HG03039 (cell line): ENCODE results near the gene TSHZ2.

Source experiments
- ATAC-seq: cut with Tn5 transposase; IDR thresholded peaks from one replicate; pipeline ENCODE4 v1.9.1; 2021; ENCODE audit warnings: mild to moderate bottlenecking, moderate library complexity; ENCODE audit not compliant: unreplicated experiment

The TSHZ2 gene

GRCh38 chr20:52993076-52993475, 20.9 kb downstream of the TSHZ2 start:
- no peak for ATAC-seq

- no peak for ATAC-seq
Observed at GRCh38 chr20:52994184-52994970, 22.2 kb downstream of the TSHZ2 start.

- ATAC-seq: no peak
Observed at GRCh38 chr20:52996130-52996529, 24.0 kb downstream of the TSHZ2 start.

GRCh38 chr20:52996658-52997057, 24.5 kb downstream of the TSHZ2 start:
- ATAC-seq: no peak

GRCh38 chr20:52998268-52998667, 26.1 kb downstream of the TSHZ2 start:
- no peak for ATAC-seq

- ATAC-seq: no peak
Observed at GRCh38 chr20:52999040-52999439, 26.9 kb downstream of the TSHZ2 start.

- ATAC-seq: no peak
Observed at GRCh38 chr20:53001498-53002301, 29.5 kb downstream of the TSHZ2 start.

- no peak for ATAC-seq
Observed at GRCh38 chr20:53002786-53003185, 30.6 kb downstream of the TSHZ2 start.

- ATAC-seq: no peak
Observed at GRCh38 chr20:53003420-53004154, 31.4 kb downstream of the TSHZ2 start.

GRCh38 chr20:53004267-53004813, 32.2 kb downstream of the TSHZ2 start:
- no peak for ATAC-seq

GRCh38 chr20:53009979-53010735, 38.0 kb downstream of the TSHZ2 start:
- no peak for ATAC-seq

GRCh38 chr20:53011640-53012039, 39.5 kb downstream of the TSHZ2 start:
- no peak for ATAC-seq

GRCh38 chr20:53013183-53013582, 41.0 kb downstream of the TSHZ2 start:
- ATAC-seq: no peak

GRCh38 chr20:53013847-53014246, 41.7 kb downstream of the TSHZ2 start:
- ATAC-seq: no peak

- no peak for ATAC-seq
Observed at GRCh38 chr20:53016071-53016470, 43.9 kb downstream of the TSHZ2 start.

GRCh38 chr20:53016534-53017042, 44.4 kb downstream of the TSHZ2 start:
- ATAC-seq: no peak

GRCh38 chr20:53017206-53017605, 45.0 kb downstream of the TSHZ2 start:
- no peak for ATAC-seq

- no peak for ATAC-seq
Observed at GRCh38 chr20:53019464-53019863, 47.3 kb downstream of the TSHZ2 start.

GRCh38 chr20:53020376-53020775, 48.2 kb downstream of the TSHZ2 start:
- no peak for ATAC-seq

- ATAC-seq: no peak
Observed at GRCh38 chr20:53020834-53021233, 48.7 kb downstream of the TSHZ2 start.
